GM12864 (cell line): Measurements from ENCODE around the gene PARL.
A peak's percentile ranks its signal among the peaks of the same experiment; 100 is the strongest.

Source experiments
- DNase-seq: peaks from one replicate; pipeline ENCODE4 v3.0.0-alpha.2; 2011; ENCODE audit warnings: low read depth
- H3K4me3 ChIP-seq: 2 replicates; pipeline ENCODE4 v1.5.1; 2011; ENCODE audit warnings: mild to moderate bottlenecking, low read depth, low read length, control low read depth
- CTCF ChIP-seq: IDR thresholded peaks from 2 replicates; pipeline ENCODE4 v1.5.1; 2011; ENCODE audit warnings: low read depth, mild to moderate bottlenecking, moderate library complexity, low read length, control low read depth, inconsistent platforms; ENCODE audit errors: missing control alignments

Gene PARL

GRCh38 chr3:183884427-183885296, at the start of gene PARL:
TSS of gene PARL (minus strand) at chr3:183884880. CDS start at chr3:183884846, 34 bp downstream.
- peak within 1 kb of the TSS; percentile 78 for H3K4me3 ChIP-seq
- DNase-seq: peak; percentile 68
- peak; percentile 97 for TF ChIP-seq CTCF

- DNase-seq: no peak
- H3K4me3 ChIP-seq: no peak overlapping the region
- no peak for TF ChIP-seq CTCF
Measured at GRCh38 chr3:183933160-183933559, 48.5 kb upstream of the PARL start.

- DNase-seq: no peak
- TF ChIP-seq CTCF: no peak
- no peak overlapping the region for H3K4me3 ChIP-seq
Measured at GRCh38 chr3:183931881-183932280, 47.2 kb upstream of the PARL start.

- TF ChIP-seq CTCF: no peak
- no peak for DNase-seq
- H3K4me3 ChIP-seq: no peak overlapping the region
Measured at GRCh38 chr3:183930086-183930485, 45.4 kb upstream of the PARL start.

GRCh38 chr3:183927059-183927458, 42.4 kb upstream of the PARL start:
- H3K4me3 ChIP-seq: no peak overlapping the region
- no peak for TF ChIP-seq CTCF
- DNase-seq: no peak

- TF ChIP-seq CTCF: no peak
- no peak overlapping the region for H3K4me3 ChIP-seq
- no peak for DNase-seq
Measured at GRCh38 chr3:183924956-183925355, 40.3 kb upstream of the PARL start.

- no peak for TF ChIP-seq CTCF
- no peak for DNase-seq
- H3K4me3 ChIP-seq: no peak overlapping the region
Measured at GRCh38 chr3:183924543-183924942, 39.9 kb upstream of the PARL start.
